Measurements from ENCODE around the gene HOXB9. TPM values are rescaled to one million over a fixed set of nuclear protein-coding genes. Genes with fewer than 3 reads are reported as not detected.
A peak's percentile ranks its signal among the peaks of the same experiment; 100 is the strongest.

Gene HOXB9
- total and polyA plus RNA-seq, 9 of the 15 experiments (the other 6 are each of a cell fraction or from before 2014, with no cell fraction given), result 3.1 to 196 (median 77.6) TPM

DNA sequence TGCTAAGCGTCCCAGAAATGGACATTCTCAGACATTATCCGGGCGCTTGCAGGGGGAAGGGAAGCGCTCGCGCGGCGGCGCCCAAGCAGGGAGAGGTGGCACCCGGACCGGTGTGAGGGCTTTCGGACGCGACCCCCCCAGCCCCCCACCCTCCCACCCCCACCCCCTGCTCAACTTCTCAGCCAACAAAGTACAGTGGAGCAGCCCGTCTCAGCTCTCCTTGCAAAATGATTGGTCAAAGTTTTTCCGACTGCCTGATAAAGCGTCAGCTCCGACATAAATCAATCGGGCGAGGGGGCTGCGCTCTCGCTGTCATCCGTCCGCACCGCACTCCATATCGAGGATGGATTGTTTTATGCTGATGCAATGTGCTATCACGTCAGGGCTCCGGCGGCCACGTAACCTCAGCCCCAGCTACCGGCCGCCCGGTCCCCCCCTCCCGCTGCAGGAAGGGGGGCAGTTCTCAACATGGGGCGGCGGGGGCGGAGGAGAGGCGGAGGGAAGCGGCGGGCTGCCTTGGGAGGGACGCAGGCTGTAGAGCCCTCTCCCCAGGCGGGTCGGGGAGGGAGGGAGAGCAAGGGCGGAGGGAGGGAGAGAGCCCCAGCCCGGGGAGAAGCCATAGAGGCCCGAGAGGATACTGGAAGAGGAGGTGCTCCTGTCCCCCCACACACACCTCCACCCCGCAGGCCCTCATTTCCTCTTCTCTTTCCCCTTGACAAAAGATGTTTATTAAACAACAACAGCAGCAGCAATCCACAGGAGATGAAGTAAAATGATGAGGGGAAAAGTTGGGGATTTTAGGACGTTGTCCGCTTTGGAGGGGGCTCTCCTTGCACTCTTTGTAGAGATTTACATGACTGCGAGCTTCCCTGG is at the start of gene HOXB9 (continued):
- TF ChIP-seq MED1 (CRISPR knock-in tag; IDR thresholded peaks at IDR 0.05; ENCODE audit: borderline replicate concordance) (no peak), SRSF1 (IDR thresholded peaks at IDR 0.05; ENCODE audit: low read depth, low read length) (no peak), STAT5A (IDR thresholded peaks at IDR 0.05; ENCODE audit: borderline replicate concordance, low read length) (peak; percentile 28; the same call in 1 of the 2 replicates), TBL1XR1 (IDR thresholded peaks at IDR 0.05; ENCODE audit: low read length in 2 of 2) (peak; percentile 85 to 87; a peak in 3 of 4 replicates), PYGO2 (tag; IDR thresholded peaks at IDR 0.05) (no peak), CBFA2T3 (IDR thresholded peaks at IDR 0.05) (peak; percentile 72), JUNB (CRISPR knock-in tag; conservative IDR thresholded peaks at IDR 0.05) (no peak), RBM34 (IDR thresholded peaks at IDR 0.05; ENCODE audit: borderline replicate concordance, insufficient read depth, low read length) (no peak), ZNF518B (CRISPR knock-in tag; IDR thresholded peaks at IDR 0.05) (no peak), ZNF699 (CRISPR knock-in tag; IDR thresholded peaks at IDR 0.05; ENCODE audit: insufficient replicate concordance) (no peak), TEAD1 (CRISPR knock-in tag; IDR thresholded peaks at IDR 0.05) (peak; percentile 48 to 63; a peak in 2 of 4 replicates), CHCHD3 (CRISPR knock-in tag; IDR thresholded peaks at IDR 0.05) (no peak), ZBTB26 (CRISPR knock-in tag; IDR thresholded peaks at IDR 0.05) (no peak), SP1 (CRISPR knock-in tag; IDR thresholded peaks at IDR 0.05) (peak; percentile 79), SOX6 (IDR thresholded peaks at IDR 0.05) (peak; percentile 94), ARID1B (IDR thresholded peaks at IDR 0.05) (peak; percentile 86), ZZZ3 (IDR thresholded peaks at IDR 0.05) (no peak)
- TF ChIP-seq, protein P1, sequence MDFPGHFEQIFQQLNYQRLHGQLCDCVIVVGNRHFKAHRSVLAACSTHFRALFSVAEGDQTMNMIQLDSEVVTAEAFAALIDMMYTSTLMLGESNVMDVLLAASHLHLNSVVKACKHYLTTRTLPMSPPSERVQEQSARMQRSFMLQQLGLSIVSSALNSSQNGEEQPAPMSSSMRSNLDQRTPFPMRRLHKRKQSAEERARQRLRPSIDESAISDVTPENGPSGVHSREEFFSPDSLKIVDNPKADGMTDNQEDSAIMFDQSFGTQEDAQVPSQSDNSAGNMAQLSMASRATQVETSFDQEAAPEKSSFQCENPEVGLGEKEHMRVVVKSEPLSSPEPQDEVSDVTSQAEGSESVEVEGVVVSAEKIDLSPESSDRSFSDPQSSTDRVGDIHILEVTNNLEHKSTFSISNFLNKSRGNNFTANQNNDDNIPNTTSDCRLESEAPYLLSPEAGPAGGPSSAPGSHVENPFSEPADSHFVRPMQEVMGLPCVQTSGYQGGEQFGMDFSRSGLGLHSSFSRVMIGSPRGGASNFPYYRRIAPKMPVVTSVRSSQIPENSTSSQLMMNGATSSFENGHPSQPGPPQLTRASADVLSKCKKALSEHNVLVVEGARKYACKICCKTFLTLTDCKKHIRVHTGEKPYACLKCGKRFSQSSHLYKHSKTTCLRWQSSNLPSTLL (IDR thresholded peaks at IDR 0.05), result peak; percentile 78

Measured in K562 (cell line).